HG03095 (cell line): ENCODE data around the gene LGALS7B.
A peak's percentile ranks its signal among the peaks of the same experiment; 100 is the strongest.
"Not testable (repeated sequence)": the region's sequence is repeated elsewhere in the genome, so short reads cannot be mapped to it uniquely, and the experiment has no call there.

Source experiments
- ATAC-seq: cut with Tn5 transposase; IDR thresholded peaks from one replicate; pipeline ENCODE4 v1.9.1; 2021; ENCODE audit warnings: moderate library complexity; ENCODE audit not compliant: unreplicated experiment

Gene LGALS7B

DNA sequence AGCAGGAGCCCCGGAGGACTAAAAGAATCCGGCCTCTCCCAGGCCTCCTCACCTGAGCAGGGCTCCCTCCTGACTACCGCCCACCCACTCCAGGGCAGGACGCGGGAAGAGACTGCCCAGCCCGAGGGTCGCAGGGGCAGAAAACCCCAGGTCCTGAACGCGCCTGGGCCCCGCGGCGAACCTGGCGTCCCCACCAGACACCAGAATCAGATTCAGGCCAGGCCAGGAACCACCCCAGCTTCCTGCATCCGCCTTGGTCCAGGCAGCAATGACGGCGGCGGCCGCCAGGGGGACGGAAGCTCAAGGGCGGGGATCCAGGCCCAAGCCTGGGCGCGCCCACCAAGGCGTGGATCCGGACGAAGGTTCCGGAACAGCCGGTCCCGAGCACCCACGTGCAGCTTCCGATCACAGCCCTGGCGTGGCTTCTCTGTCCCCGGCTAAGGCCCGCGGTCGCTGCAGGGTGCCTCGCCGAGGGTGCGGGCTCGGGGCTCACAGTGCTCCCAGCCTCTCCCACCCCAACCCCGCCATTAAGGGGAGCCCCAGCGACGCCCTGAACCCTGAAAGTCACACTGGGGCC, 19.3 kb upstream of the LGALS7B start:
- ATAC-seq = peak; percentile 63

DNA sequence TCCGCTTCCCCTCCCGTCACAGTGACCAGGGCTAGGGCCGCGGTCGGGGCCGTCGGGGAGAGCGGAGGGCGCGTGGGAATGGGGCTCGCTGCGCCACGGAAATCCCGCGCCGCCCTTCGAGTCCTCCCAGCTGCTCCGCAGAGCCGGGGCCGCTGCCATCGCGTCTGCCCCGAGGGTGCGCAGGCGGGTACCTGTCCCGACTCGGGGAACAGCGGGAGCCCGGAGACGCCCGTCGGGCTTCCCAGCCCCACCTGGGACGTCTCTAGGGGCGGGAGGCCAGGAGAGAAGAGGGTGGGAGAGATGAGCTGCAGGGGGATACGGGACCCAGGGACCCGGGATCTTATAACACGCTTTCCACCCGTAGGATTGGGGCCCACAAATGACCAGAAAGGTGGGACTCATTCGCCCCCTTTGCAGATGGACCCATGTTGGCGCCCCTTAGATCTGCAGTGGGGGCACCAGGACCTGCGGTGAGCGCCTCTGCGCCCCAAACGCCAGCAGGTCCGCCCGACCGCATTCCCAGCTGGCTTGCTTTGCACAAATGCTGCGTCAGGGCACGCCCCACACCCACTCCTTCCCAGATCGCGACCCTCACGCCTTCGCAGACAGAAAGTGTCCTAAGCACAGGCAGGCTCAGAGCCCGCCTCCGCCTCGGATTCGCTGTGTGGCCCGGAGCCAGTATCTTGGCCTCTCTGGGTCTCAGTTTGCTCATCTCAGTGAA, 18.6 kb upstream of the LGALS7B start:
- peak; percentile 19 for ATAC-seq

DNA sequence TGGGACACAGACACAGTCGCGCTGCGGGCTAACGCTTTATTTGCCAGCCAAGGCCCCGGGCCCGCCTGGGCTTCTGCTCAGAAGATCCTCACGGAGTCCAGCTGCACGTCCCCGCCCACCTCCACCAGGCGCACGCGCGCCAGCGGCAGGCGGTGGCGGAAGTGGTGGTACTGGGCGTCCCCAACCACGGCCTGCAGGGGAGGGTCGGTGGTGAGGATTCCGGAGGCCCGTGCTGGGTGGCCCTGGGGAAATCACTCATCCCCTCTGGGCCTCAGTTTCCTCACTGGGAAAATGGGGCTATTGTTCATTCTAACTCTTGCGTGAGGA, 18.1 kb upstream of the LGALS7B start:
- peak; percentile 60 for ATAC-seq

DNA sequence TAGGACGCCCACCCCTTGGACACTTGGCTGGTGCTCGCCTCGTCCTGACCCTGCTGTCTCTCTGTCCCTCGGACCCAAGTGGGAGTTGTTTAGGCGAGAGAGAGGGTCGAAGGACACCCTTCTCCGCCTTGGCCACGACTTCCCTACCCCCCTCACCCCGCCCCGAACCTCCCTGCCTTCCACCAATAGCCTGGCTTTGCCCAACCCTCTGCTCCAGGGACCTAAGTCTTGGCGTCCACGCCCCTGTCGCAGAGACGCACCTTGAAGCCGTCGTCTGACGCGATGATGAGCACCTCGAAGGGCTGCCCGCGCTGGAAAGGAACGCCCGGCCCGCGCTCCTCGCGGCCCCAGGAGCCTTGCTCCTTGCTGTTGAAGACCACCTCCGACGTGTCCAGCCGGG, 17.4 kb upstream of the LGALS7B start:
- not testable (repeated sequence) for ATAC-seq

DNA sequence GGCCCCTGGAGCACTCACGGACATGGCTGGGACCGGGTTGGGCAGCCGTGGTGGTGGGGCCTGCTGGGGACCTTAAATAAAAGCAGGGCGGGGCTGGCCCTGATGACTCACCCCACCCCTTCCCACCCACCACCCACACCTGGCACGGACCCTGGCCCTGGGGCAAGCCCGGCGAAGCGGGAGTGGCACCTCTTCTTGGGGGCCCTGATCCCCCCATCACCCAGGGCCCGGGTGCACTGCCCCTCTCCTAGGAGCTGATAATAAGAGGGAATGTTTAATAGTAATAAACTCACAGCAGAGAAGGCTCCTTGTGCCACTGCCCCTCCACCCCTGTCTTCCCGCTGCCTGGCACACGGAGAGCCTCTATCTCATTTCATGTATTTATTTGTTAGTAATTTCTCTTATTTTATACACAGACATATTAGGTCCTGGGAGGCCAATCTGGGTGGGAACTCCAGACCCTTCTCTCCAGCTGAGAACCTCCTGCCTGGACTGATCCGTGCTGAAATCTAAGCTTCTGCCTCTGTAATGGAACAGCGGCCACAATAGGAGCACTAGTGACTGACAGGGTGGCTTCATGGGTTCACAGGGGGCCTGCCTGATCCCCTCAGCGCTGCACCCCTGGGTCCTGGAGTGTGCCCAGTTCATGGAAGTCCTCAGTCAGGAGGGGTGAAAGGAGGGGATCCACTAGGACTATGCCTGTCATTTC, 15.4 kb upstream of the LGALS7B start, which contains the start of gene LGALS7:
TSS of gene LGALS7 (minus strand) at position 49 of the 709 bp plus-strand sequence. CDS start at position 24, 25 bp downstream.
- no peak for ATAC-seq

DNA sequence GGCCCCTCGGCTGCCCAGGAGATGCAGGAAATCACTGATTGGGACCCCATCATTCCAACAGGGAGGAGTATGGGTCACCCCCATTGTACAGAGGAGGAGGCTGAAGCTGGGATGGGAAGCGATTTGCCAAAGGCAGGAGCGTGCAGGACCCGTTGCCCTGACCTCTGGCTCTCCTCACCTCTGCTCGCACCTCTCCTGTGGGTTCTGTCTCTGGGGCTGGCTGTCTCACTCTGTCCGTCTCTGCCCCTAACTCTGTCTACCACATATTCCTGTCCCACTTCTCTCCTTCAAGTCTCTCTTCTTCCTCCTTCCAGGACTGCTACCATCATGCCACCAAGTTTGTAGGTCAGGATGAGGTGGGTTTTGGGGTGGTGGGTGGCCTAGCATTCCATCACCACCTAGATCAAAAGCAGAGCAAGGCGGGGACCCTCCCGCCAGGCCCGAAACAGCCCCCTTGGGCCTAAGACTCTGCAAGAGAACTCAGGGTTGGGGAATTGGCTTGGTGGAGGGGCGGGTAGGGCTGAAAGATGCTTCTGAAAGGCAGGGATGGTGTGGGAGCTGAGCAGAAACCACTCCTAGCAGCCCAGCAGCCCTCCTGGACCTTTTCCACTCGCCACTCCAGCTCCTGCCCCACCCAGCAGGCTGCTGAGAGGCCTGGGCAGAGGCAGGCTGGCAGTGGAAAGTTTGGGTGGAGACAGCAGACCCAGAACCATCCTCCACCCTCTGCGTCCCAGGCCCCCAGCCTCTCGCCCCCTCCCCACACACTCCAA, 14.6 kb upstream of the LGALS7B start:
- ATAC-seq = no peak

DNA sequence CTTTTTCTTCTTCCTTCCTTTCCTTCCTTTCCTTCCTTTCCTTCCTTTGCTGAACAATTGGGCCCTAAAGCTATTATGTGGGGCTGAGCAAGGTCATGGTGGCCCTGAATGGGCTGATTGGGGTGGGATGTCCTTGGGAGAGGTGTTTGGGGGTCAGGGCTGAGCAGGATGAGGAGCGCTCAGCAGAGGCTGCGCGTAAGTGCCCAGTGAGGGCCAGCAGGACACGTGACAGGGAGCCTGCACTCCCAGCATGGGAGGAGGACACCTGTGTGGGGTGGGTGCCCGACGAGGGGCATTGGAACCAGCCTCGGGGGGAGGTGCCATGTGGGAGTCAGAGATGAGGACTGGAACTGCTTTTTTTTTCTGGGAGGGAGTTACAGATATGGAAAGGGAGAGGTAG, 10.3 kb upstream of the LGALS7B start:
- ATAC-seq = no peak

DNA sequence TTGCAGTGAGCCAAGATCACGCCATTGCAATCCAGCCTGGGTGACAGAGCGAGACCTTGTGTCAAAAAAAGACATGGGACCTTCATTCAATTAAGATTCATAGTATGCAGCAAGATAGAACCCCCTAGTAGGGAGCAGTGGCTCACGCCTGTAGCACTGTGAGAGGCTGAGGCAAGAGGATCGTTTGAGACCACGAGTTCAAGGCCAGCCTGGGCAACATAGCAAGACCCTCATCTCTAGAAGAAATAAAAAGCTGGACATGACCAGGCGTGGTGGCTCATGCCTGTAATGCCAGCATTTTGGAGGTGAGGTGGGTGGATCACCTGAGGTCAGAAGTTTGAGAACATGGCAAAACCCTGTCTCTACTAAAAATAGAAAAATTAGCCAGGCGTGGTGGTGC, 8.6 kb upstream of the LGALS7B start:
- ATAC-seq = no peak

DNA sequence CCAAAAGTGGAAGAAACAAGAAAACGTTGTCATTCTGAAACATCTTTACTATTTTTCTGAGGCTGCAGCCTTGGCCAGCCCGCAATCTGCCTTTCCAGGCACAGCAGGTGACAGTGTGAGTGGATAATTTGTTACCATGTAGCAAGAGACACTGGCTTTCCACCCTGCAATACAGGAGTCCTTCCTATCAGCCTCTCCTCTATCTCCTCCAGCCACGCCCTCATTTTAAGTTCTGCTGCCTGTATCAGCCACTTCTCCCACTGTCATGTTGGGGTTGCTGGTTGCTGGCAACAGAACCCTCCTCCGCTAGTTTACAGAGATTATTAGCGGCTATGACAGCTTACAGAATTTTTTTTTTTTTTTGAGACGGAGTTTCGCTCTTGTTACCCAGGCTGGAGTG, 7.9 kb upstream of the LGALS7B start:
- no peak for ATAC-seq

DNA sequence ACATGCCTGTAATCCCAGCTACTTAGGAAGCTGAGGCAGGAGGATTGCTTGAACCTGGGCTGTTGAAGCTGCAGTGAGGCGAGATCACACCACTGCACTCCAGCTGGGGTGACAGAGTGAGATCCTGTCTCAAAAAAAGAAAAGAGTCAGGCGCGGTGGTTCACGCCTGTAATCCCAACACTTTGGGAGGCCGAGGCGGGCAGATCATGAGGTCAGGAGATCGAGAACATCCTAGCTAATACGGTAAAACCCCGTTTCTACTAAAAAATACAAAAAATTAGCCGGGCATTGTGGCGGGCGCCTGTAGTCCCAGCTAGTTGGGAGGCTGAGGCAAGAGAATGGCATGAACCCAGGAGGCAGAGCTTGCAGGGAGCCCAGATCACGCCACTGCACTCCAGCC, 6.8 kb upstream of the LGALS7B start:
- ATAC-seq = not testable (repeated sequence)

DNA sequence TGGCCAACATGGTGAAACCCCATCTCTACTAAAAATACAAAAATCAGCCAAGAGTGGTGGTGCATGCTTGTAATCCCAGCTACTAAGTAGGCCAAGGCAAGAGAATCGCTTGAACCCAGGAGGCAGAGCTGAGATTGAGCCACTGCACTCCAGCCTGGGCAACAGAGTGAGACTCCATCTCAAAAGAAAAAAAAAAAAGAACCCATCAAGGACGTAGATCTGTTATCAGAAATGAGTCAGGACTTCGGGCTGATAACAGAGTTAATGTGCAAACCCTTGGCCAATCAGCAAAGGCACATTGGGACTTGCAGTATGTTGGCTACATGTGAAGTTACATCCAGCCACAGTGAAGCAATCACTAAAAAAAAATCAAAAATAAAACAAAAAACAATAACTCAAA, 4.8 kb upstream of the LGALS7B start:
- no peak for ATAC-seq

DNA sequence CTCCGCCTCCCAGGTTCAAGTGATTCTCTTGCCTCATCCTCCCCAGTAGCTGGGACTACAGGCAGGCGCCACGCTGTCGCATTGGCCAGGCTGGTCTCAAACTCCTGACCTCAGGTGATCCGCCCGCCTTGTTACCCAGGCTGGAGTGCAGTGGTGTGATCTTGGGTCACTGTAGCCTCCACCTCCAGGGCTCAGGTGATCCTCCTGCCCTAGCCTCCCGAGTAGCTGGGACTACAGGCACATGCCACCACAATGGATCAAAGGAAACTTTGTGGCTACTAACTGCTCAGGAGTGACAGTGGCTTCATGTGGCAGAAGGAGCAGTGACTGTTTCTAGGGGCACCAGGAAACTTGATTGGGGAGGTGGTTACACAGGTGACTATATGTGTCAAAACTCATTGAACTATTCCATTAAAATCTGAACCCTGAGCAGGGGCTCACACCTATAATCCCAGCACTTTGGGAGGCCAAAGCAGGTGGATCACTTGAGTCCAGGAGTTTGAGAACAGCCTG, 3.8 kb upstream of the LGALS7B start:
- ATAC-seq = no peak

DNA sequence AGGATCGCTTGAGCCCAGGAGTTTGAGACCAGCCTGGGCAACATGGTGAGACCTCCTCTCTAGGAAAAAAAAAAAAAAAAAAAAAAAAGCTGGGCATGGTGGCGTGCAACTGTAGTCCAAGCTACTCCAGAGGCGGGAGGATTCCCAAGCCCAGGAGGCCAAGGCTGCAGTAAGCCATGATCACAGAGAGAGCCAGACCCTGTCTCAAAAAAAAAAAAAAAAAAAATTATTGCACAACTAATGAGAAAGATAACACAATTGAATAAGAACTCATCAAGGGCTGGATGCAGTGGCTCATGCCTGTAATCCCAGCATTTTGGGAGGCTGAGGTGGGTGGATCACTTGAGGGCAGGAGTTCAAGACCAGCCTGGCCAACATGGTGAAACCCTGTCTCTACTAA, 2.9 kb upstream of the LGALS7B start:
- not testable (repeated sequence) for ATAC-seq

DNA sequence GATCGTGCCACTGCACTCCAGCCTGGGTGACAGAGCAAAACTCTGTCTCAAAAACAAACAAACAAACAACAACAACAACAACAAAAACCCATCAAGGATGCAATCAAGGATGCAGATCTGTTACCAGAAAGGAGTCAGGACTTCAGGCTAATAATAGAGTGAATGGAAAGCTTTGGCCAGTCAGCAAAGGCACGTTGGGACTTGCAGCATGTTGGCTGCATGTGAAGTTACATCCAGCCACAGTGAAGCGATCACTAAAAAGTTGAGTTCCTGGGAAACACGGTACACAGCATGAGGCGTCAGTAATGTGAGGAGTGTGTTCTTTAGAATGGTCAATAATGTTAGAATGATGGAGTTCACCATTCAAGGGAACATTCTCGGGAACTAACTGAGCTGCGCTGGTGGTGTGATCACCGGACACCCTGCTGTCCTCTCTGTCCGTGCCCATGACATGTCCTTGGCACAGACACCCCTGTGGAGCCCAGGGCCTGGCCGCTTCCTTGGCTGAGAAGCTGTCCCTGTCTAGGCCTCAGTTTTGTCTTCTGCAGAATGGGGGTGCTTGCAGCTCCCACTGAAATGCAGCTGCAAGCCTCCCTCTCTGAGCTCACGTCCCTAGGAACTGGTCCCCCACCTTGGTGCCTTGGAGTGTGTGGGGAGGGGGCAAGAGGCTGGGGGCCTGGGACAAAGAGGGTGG, 2.3 kb upstream of the LGALS7B start:
- no peak for ATAC-seq

DNA sequence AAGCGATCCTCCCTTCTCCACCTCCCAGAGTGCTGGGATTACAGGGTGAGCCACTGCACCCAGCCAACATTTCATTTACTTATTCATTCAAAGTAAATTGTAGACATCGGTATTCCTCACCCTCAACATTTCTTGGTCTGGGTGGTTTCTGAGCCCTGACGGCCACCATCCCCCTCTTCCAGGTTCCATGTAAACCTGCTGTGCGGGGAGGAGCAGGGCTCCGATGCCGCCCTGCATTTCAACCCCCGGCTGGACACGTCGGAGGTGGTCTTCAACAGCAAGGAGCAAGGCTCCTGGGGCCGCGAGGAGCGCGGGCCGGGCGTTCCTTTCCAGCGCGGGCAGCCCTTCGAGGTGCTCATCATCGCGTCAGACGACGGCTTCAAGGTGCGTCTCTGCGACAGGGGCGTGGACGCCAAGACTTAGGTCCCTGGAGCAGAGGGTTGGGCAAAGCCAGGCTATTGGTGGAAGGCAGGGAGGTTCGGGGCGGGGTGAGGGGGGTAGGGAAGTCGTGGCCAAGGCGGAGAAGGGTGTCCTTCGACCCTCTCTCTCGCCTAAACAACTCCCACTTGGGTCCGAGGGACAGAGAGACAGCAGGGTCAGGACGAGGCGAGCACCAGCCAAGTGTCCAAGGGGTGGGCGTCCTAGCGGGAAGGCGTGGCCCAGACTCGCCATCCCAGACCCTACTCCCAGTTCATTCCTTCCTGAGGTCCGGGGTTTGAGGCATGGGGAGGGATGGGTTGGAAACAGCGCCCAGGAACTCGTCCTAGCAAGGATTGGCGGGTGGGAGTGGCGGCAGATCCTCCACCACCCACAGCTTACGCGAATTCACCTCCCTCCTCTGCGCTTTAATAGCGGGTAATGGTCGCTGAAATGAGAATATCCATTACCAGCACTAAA, 1.8 kb downstream of the LGALS7B start:
- ATAC-seq = not testable (repeated sequence)

DNA sequence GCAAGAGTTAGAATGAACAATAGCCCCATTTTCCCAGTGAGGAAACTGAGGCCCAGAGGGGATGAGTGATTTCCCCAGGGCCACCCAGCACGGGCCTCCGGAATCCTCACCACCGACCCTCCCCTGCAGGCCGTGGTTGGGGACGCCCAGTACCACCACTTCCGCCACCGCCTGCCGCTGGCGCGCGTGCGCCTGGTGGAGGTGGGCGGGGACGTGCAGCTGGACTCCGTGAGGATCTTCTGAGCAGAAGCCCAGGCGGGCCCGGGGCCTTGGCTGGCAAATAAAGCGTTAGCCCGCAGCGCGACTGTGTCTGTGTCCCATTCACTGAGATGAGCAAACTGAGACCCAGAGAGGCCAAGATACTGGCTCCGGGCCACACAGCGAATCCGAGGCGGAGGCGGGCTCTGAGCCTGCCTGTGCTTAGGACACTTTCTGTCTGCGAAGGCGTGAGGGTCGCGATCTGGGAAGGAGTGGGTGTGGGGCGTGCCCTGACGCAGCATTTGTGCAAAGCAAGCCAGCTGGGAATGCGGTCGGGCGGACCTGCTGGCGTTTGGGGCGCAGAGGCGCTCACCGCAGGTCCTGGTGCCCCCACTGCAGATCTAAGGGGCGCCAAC, 2.6 kb downstream of the LGALS7B start:
- not testable (repeated sequence) for ATAC-seq

DNA sequence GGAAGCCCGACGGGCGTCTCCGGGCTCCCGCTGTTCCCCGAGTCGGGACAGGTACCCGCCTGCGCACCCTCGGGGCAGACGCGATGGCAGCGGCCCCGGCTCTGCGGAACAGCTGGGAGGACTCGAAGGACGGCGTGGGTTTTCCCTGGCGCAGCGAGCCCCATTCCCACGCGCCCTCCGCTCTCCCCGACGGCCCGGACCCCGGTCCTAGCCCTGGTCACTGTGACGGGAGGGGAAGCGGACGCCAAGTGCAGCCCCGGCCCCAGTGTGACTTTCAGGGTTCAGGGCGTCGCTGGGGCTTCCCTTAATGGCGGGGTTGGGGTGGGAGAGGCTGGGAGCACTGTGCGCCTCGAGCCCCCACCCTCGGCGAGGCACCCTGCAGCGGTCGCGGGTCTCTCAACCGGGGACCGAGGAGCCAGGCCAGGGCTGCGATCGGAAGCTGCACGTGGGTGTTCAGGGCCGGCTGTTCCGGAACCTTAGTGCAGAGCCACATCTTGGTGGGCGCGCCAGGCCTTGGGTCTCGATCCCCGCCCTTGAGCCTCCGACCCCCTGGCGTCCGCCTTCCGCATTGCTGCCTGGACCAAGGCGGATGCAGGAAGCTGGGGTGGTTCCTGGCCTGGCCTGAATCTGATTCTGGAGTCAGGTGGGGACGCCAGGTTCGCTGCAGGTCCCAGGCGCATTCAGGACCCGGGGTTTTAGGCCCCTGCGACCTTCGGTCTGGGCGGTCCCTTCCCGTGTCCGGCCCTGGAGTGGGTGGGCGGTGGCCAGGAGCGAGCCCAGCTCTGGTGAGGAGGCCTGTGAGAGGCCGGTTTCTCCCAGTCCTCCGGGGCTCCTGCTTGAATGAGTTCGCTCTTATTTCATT, 3.5 kb downstream of the LGALS7B start:
- ATAC-seq = no peak

DNA sequence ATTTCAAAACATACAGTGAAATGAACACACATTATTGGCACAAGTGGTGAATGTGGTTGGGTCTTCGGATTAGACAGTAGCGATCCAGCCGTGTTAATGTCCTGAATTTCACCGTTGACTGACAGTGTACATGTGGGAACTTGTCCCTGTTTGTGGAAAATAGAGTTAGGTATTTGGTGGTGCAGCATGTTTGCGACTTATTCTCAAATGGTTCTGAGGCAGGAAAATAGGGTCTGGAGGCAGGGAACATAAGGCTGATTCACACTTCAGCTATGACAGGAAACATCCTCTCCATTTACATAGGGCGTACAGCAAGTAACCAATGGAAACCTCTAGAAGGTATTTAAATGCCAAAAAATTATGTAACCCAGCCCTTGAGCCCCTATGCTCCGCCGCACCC, 4.2 kb downstream of the LGALS7B start:
- no peak for ATAC-seq
